GM19239 (cell line): ENCODE measurements around the gene CAB39L.
A peak's percentile ranks its signal among the peaks of the same experiment; 100 is the strongest.
"Not testable (repeated sequence)": the region's sequence is repeated elsewhere in the genome, so short reads cannot be mapped to it uniquely, and the experiment has no call there.

Experiments
- DNase-seq: peaks from one replicate; pipeline ENCODE4 v3.0.0; 2011; ENCODE audit warnings: low spot score; ENCODE audit not compliant: insufficient read length
- FAIRE-seq: peaks from 2 replicates; lab custom pipeline; 2011; peaks lifted over from hg19 to GRCh38; lab: Jason Lieb, UNC

The CAB39L gene

DNA sequence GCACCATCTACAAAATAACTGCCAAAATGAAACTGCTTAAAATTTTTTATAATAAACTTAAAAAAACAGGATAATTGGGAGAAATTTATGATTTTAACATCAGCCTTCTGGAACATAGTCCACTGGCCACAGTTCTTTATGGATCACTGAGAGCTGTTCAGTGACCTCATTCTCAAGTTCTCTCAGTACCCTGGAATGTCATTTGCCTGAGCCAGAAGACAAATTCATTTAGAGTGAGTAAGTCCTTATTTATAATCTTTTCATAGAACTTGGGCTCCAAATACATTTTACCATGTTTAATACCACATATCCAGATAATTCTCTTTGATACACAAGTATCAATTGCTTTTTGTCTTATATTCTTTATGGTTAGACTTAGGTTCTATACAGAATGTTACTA, 87.6 kb downstream of the CAB39L start:
- no peak for DNase-seq
- peak; percentile 63 for FAIRE-seq

DNA sequence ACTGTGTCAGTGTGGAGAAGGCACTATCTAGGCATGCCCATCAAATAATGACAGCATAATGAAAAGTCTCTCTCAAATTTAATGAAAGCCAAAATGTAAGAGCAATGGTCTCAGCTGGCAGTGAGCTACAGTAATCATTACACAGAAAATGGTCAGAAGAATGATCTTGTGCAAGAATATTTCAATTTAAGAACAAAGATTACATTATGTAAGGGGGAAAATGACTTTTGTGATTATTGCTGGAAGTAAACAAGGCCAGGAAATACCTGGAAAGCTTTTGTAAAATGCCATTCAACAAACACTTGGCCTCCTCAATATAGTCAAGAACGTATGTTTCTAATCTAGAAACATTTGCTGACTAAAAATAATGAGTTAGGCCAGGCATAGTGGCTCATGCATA, 89.1 kb downstream of the CAB39L start:
- DNase-seq = no peak
- no peak for FAIRE-seq

GRCh38 chr13:49353908-49354307, 90.0 kb downstream of the CAB39L start:
- DNase-seq (no peak), FAIRE-seq (no peak)

GRCh38 chr13:49351871-49352270, 92.0 kb downstream of the CAB39L start:
- FAIRE-seq (no peak), DNase-seq (no peak)

DNA sequence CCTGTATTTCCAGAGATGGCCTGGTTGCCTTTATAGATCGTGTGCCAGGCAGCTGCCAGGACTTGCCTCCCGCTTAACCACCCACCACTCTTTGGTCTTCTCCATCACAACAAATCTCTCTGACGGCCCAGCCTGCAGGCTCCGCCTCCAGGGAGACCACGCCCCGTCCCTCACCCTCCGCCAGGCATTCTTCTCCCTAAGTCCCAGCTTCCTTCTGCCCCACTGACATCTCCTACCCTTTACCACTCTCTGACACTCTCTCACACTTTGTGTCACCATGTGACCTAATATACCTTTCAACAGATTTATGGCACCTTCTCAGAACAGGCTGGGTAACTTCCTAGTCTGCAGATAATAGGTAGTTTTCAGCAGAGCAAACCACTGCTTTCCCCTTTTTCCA, 95.1 kb downstream of the CAB39L start:
- no peak for FAIRE-seq

DNA sequence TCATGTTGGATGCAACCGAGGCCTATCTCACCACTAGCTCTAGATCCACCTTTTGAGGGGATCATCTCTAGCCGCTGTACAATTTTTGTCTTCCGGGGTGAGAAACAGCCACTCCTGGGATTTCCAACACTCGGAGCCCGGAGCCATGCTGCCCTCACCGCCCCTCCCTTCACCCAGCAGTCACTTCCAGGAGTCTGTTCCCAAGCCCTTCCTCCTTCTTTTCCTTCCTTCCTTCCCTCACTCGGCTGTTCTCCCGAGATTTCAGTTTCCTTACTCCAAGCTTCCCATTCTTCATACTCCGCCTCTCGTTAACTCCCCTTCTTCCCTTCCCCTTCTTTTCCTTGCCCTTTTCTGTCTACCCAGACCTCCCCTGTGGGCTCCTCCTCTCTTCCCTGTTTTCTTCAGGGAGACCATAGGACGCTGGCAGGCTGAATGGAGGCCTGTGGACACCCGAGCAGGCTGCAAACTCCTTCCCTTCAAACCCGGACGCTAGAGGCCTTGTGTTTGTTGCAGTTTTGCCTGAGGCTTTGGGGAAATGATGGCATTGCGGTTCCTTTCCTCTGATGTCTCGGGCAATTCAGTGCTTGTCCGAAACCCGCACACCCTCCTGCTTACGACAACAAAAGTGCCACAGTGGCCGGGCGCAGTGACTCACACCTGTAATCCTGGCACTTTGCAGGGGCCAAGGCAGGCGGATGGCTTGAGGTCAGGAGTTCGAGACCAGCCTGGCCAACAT, 96.0 kb downstream of the CAB39L start:
- no peak for FAIRE-seq
- DNase-seq = no peak

More for the DNA sequence above, 95.1 kb downstream of the CAB39L start:
- DNase-seq = no peak

GRCh38 chr13:49346460-49346859, 97.4 kb downstream of the CAB39L start:
- DNase-seq (no peak), FAIRE-seq (no peak)

GRCh38 chr13:49343731-49344130, 100.1 kb downstream of the CAB39L start:
- DNase-seq (no peak), FAIRE-seq (no peak)

GRCh38 chr13:49343255-49343654, 100.6 kb downstream of the CAB39L start:
- no peak for FAIRE-seq

DNA sequence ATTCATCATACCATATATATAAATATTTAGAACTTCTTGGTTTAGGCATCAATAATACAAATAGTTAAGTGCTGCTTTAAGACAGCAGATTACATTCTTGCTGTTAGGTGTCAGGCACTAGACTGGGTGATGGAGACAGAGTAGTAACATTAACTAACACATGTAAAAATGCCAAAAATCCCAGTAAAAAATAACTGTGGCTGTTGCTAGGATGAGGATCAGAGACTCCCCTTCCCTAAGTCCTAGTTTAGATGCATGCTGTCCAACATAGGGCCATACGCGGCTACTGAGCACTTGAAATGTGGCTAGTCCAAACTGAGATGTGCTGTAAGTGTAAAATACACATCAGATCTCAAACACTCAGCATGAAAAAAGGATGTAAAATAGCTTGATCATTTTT, 101.4 kb downstream of the CAB39L start:
- DNase-seq (no peak), FAIRE-seq (no peak)

More at GRCh38 chr13:49343255-49343654, 100.6 kb downstream of the CAB39L start:
- DNase-seq = no peak

DNA sequence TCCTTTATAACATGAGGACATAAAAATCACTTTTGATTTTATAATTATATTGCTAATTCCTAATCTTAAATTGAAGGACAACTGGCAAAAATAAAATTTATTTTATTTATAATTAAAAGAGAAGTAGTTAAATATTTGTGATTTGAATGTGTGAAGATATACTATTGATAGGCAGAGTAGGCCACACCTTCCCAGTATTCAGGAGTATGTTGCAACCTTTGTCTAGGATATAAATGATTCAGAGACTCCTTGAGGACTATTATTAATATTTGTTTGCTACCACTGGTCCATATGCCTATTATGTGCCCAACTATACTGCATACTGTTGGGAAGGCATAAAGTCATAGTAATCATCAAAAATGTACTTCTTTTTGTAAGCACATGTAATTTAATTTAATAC, 101.9 kb downstream of the CAB39L start:
- DNase-seq (no peak), FAIRE-seq (no peak)

- FAIRE-seq = no peak
- DNase-seq = no peak
Measured at GRCh38 chr13:49341517-49341916, 102.3 kb downstream of the CAB39L start.

- FAIRE-seq = no peak
- no peak for DNase-seq
Measured at GRCh38 chr13:49340161-49340560, 103.7 kb downstream of the CAB39L start.

DNA sequence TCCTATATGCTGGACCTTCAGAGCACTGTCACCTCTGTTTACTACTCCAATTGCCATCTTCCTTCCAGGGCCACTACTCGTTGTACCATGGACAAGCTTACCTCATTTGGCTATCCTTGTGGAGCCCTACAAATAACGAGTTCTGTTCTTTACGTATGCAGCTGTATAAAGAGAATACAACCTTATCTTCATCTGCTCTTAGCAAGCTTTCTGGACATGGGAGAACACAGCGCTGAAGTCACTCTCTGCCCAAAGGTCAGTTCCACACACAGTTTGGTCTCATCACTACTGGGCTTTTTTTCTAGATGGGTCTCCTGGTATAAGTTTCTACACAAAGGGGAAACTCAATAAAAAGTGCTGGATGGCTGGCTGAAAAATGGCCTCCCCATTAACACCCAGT, 107.2 kb downstream of the CAB39L start:
- DNase-seq (no peak), FAIRE-seq (no peak)

- no peak for DNase-seq
- FAIRE-seq = no peak
Measured at GRCh38 chr13:49330546-49330864, 113.4 kb downstream of the CAB39L start.

- FAIRE-seq = no peak
- no peak for DNase-seq
Measured at GRCh38 chr13:49329831-49330545, 113.9 kb downstream of the CAB39L start.

DNA sequence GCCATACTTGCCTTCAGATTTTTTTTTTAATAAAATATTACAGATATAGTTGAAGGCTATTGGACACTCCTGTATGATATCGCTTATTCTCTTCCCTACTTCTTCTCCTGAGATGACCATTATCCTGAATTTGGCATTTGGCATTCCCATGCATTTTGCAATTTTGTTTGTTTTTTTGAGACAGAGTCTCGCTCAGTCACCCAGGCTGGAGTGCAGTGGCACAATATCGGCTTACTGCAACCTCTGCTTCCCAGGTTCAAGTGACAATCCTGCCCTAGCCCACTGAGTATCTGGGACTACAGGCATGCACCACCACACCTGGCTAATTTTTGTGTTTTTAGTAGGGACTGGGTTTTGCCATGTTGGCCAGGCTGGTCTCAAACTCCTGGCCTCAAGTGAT, 116.7 kb downstream of the CAB39L start:
- not testable (repeated sequence) for FAIRE-seq, DNase-seq

DNA sequence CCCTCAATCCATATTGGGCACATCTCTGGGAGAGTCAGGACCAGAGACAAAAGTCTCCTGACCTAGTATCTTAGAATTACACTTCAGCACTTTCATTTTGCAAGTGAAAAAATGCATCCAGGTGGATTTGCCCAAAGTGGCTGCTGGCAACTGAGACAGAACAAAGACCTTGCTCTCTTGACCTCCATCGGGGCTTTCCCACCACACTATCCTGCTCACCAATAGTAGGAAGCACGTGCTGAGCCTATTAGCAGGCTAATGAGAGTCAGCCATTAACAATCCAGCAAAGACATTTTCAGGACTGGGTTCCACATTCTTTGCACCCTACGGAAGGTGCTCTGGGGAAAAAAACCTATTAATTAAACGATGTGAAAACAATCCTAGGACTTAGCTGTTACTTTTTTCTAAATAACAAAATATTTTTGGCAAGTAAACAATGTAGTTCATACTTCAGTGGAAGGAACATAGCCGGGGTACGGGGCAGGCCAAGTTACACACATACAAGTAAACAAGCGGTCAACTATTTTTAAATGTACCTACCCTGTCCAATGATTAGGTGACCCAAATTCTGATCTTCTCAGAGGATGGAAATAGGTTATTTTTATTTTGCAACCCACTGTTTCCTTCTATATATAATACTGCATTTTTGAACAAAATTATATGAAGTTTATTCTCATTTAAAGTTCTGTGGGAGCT, 117.5 kb downstream of the CAB39L start:
- no peak for DNase-seq
- no peak for FAIRE-seq

DNA sequence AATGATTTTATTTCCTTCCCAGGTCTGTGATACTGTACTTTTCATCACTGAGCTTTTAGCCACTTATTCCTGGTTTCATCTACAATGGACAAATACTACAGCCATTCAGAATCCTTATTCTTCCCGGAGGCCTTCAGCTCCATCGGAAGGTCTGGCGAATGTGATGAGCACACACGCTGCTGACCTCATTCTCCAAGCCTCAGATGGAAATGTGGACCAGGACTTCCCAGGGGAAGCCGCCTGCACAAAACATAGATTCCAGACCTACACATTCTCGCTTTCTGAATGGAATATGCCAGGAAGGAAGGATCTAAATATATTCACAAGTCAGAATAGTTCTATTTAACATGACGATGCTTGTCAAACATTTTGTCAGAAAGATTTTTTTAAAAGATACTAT, 120.5 kb downstream of the CAB39L start:
- FAIRE-seq (no peak), DNase-seq (no peak)

DNA sequence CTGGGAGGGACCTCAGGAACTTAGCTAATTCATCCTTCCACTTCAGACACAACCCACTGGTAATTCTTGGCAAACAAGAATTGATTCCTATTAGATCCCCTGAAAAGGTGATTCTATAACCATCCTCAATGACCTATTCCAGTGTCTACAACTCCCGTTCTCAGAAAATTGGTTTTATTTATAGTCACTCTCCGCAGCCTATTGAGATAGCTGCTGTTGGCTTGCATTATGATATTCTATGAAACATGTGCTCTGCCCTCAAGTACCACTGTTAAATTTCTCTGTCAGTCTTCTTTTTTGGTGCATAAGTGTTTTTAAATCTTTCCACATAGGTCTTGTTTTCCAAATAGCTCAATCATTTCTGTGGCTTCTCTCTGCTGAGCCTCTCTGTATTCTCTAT, 121.2 kb downstream of the CAB39L start:
- DNase-seq = no peak
- FAIRE-seq = no peak

DNA sequence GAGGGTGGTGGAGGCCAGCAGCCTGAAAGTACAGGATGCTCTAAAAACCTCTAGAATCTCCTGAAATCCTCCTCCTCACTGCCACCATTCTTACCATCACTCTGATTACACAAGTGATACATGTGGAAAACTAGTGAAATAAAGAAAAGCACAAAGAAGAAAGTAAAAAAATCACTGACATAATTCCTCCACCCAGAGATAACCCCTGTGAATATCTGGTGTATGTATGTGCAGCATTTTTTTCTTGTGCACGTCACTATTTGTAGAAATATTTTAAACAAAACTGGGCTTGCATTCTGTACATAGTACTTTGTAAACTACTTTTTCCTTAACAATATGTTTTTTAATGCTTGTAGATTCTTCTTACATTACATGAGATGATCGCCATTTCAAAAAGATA, 122.9 kb downstream of the CAB39L start:
- FAIRE-seq (no peak), DNase-seq (no peak)
